Measurements from ENCODE around the gene RIMKLA.

The RIMKLA gene

DNA sequence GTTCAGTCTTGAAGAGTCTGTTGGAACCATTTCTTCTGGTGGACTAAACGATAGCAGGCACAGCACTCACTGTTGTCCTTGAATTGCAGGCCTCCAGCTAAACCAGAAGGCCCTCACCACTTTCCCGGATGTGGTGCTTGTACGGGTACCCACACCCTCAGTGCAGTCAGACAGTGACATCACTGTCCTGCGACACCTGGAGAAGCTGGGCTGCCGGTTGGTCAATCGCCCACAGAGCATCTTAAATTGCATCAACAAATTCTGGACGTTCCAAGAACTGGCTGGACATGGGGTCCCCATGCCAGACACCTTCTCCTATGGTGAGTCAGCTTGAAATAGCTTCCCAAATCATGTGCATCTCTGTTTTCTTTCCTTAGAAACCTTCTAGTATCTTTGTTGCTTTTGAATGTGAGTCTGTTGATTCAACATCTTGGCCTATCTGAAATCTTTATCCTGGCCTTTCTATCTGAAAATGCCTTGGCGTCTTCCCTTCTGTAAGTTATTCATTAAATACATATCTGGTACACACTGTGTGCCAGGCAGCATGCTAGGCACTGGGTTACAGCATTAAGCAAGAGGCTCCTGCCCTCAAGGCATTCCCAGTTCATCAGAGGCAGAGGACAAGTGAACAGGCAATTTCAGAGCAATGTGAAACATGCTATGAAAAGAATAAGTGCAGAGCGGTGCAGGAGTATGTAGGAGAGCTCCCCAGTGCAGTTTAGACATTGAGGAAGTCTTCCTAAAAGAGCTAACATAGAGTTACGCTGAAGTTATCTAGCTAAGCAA, 18.9 kb downstream of the RIMKLA start:
- H4K20me1 ChIP-seq (ENCODE audit: control insufficient read depth, insufficient read depth, low read depth, low read length), result no peaks in the 10 kb centered on the region
- H3K4me1 ChIP-seq (ENCODE audit: control insufficient read depth, low read length), result no peaks in the 10 kb centered on the region
- H3K4me2 ChIP-seq (ENCODE audit: low read length), result no peak overlapping the region
- H3K27me3 ChIP-seq (ENCODE audit: control insufficient read depth, low read length), result 0 out of 2 replicates have a peak, but pooled peaks cover 3% of the 10 kb centered on the region
- TF ChIP-seq, protein P1, sequence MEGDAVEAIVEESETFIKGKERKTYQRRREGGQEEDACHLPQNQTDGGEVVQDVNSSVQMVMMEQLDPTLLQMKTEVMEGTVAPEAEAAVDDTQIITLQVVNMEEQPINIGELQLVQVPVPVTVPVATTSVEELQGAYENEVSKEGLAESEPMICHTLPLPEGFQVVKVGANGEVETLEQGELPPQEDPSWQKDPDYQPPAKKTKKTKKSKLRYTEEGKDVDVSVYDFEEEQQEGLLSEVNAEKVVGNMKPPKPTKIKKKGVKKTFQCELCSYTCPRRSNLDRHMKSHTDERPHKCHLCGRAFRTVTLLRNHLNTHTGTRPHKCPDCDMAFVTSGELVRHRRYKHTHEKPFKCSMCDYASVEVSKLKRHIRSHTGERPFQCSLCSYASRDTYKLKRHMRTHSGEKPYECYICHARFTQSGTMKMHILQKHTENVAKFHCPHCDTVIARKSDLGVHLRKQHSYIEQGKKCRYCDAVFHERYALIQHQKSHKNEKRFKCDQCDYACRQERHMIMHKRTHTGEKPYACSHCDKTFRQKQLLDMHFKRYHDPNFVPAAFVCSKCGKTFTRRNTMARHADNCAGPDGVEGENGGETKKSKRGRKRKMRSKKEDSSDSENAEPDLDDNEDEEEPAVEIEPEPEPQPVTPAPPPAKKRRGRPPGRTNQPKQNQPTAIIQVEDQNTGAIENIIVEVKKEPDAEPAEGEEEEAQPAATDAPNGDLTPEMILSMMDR (IDR thresholded peaks at IDR 0.05; ENCODE audit: low read depth, low read length, poor library complexity, severe bottlenecking), result no peak
- no peak for TF ChIP-seq EZH2phosphoT487 (IDR thresholded peaks at IDR 0.05; ENCODE audit: borderline replicate concordance, low read length)
- H3K79me2 ChIP-seq (ENCODE audit: control insufficient read depth, low read length), result no peaks in the 10 kb centered on the region
- no peaks in the 10 kb centered on the region for H3K36me3 ChIP-seq (ENCODE audit: control insufficient read depth, low read length)
- H3K4me3 ChIP-seq (ENCODE audit: low read length), result no peak overlapping the region
- no peaks in the 10 kb centered on the region for H3K9me2 ChIP-seq (replicated peaks; ENCODE audit: control insufficient read depth, low read length)
- no peak overlapping the region for H3K27ac ChIP-seq (ENCODE audit: low read depth, low read length)
- no peaks in the 10 kb centered on the region for H3K9me3 ChIP-seq (ENCODE audit: control insufficient read depth, insufficient read depth, low read length)
- H3F3A ChIP-seq (ENCODE audit: control insufficient read depth, insufficient read depth), result no peaks in the 10 kb centered on the region

DNA sequence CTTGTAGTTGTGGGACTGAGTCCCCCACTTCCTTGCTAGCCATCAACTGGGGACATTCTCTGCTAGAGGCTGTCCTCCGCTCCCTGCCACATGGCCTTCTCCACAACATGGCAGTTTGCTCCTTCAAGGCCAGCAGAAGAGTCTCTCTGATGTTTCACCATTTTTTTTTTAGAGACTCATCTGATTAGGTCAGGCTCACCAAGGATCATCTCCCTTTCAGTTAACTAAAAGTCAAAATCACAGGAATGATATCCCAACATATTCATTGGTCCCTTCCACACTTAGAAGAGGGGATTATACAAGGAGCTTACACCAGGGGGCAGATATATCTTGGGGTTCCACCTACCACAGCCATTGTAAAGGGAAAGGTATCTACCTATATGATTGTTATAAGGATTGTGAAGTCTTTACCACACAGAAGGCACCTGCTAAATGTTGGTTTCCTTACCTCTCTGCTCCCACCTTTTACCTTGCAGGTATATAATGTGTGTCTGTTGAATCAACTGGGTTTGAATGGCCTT, 23.3 kb downstream of the RIMKLA start:
- Histone ChIP-seq H3K36me3 (ENCODE audit: control insufficient read depth, low read length) (no peaks in the 10 kb centered on the region), H3K4me3 (ENCODE audit: low read length) (no peak overlapping the region), H3K79me2 (ENCODE audit: control insufficient read depth, low read length) (no peaks in the 10 kb centered on the region), H3K27me3 (ENCODE audit: control insufficient read depth, low read length) (no peaks in the 10 kb centered on the region), H3K9me2 (replicated peaks; ENCODE audit: control insufficient read depth, low read length) (no peaks in the 10 kb centered on the region), H3K27ac (ENCODE audit: low read depth, low read length) (no peak overlapping the region), H3F3A (ENCODE audit: control insufficient read depth, insufficient read depth) (no peaks in the 10 kb centered on the region), H4K20me1 (ENCODE audit: control insufficient read depth, insufficient read depth, low read depth, low read length) (no peaks in the 10 kb centered on the region), H3K4me1 (ENCODE audit: control insufficient read depth, low read length) (no peaks in the 10 kb centered on the region), H3K4me2 (ENCODE audit: low read length) (no peak overlapping the region), H3K9me3 (ENCODE audit: control insufficient read depth, insufficient read depth, low read length) (no peaks in the 10 kb centered on the region)
- no peak for TF ChIP-seq EZH2phosphoT487 (IDR thresholded peaks at IDR 0.05; ENCODE audit: borderline replicate concordance, low read length)
- TF ChIP-seq, protein P1 (IDR thresholded peaks at IDR 0.05; ENCODE audit: low read depth, low read length, poor library complexity, severe bottlenecking), result peak; percentile 24

DNA sequence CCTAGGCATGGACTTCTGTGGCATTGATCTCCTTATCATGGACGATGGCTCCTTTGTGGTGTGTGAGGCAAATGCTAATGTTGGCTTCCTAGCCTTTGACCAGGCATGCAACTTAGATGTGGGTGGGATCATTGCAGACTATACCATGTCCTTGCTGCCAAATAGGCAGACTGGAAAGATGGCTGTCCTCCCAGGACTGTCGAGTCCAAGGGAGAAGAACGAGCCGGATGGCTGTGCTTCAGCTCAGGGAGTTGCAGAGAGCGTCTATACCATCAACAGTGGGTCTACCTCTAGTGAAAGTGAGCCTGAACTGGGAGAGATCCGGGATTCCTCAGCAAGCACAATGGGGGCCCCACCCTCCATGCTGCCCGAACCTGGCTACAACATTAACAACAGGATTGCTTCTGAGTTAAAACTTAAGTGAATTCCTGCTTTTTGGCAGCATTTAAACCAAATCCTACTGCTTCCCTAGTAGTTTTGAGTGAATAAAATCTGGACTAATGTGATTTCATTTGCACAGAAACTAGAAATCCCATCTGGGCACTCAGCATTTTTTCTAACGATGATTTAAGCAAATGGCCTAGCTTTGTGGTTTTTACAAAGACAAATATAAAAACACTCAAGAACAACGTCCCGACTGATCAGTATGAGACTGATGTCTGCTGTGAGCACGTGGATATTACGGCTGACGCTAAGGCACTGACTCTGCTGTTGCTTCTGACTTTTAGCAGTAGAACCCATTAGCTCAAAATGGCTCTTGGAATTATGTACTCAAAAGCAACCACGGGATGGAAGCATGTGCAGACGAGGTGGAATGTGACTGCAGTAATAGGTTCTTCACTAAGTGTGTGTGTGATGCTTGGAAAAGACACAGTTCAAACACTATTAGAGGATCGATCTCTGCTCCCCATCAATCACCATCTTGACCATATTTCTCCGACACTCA, 34.2 kb downstream of the RIMKLA start:
- no peaks in the 10 kb centered on the region for H4K20me1 ChIP-seq (ENCODE audit: control insufficient read depth, insufficient read depth, low read depth, low read length)

More for the DNA sequence above, 34.2 kb downstream of the RIMKLA start:
- Histone ChIP-seq H3K4me1 (ENCODE audit: control insufficient read depth, low read length) (no peaks in the 10 kb centered on the region), H3K9me3 (ENCODE audit: control insufficient read depth, insufficient read depth, low read length) (no peaks in the 10 kb centered on the region), H3K9me2 (replicated peaks; ENCODE audit: control insufficient read depth, low read length) (no peaks in the 10 kb centered on the region), H3K79me2 (ENCODE audit: control insufficient read depth, low read length) (no peaks in the 10 kb centered on the region), H3K27ac (ENCODE audit: low read depth, low read length) (no peak overlapping the region), H3K4me3 (ENCODE audit: low read length) (no peak overlapping the region), H3F3A (ENCODE audit: control insufficient read depth, insufficient read depth) (no peaks in the 10 kb centered on the region), H3K27me3 (ENCODE audit: control insufficient read depth, low read length) (no peaks in the 10 kb centered on the region), H3K36me3 (ENCODE audit: control insufficient read depth, low read length) (no peaks in the 10 kb centered on the region), H3K4me2 (ENCODE audit: low read length) (no peak overlapping the region)
- TF ChIP-seq EZH2phosphoT487 (IDR thresholded peaks at IDR 0.05; ENCODE audit: borderline replicate concordance, low read length), result no peak
- TF ChIP-seq, protein P1 (IDR thresholded peaks at IDR 0.05; ENCODE audit: low read depth, low read length, poor library complexity, severe bottlenecking), result no peak
